ENCODE results near the gene RASSF5.
"Not testable (repeated sequence)": the region's sequence is repeated elsewhere in the genome, so short reads cannot be mapped to it uniquely, and the experiment has no call there.

The RASSF5 gene

DNA sequence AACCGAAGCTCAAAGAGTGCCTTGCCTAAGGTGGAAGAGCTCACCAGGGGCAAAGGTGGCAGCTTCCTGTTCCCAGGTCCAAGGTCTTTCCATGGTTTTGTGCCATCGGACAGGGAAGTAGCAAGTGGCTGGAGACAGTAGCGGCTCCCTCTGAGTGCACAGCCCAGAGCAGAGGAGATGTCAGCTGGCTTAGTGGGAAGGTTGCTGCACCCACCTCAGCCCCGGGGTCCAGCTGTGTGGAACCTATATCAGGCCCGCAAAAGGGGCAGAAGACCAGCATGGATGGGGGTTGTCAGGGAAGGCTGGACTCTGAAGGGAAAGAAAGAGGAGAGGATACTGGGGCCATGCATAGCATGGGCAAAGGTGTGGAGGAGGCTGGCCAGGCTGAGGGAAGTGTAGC lies 30.2 kb upstream of the RASSF5 start:
- DNase-seq (ENCODE audit: low spot score) = no peak

DNA sequence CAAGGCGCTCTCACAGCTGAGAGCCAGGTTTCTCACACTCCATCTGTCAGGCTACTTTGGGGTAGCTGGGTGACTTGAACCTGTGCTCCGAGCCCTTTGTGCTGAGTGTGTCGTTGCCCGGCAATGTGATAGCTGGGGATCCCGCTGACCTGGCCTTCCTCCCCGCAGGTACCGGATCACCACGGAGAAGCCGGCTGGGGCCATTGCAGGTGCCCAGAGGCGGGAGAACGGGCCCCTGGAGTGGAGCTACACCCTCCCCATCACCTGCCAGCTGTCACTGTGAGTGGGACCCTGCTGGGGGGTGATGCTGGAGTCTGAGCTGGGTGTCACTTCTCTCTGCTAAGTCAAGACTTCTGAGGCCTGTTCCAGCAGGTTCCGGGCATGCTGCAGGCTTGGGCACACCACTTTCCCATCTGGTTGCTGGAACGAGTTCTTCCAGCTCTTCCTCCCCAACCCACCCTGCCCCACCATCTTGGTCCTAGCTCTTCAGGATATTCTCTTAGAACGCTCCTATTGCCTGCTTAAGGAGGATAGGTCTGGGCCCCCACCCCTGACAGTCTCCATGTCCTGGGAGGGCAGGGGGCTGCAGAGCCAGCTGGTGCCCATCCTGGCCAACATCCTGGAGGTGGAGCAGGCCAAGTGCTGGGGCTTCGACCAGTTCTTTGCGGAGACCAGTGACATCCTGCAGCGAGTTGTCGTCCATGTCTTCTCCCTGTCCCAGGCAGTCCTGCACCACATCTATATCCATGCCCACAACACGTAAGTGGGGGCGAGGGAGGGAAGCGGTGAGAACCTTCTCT lies 29.6 kb upstream of the RASSF5 start:
- no peak for DNase-seq (ENCODE audit: low spot score)

DNA sequence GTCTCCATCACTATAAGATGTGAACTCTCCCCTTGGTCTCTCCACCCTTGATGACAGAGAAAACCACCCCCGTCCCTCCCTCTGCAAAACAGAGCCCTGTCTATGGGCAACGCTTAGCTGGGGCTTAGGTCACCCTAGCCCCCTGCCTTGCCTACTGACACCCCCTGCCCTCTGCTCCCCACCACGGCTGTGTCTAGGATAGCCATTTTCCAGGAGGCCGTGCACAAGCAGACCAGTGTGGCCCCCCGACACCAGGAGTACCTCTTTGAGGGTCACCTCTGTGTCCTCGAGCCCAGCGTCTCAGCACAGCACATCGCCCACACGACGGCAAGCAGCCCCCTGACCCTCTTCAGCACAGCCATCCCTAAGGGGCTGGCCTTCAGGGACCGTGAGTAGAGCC lies 28.6 kb upstream of the RASSF5 start:
- no peak for DNase-seq (ENCODE audit: low spot score)

DNA sequence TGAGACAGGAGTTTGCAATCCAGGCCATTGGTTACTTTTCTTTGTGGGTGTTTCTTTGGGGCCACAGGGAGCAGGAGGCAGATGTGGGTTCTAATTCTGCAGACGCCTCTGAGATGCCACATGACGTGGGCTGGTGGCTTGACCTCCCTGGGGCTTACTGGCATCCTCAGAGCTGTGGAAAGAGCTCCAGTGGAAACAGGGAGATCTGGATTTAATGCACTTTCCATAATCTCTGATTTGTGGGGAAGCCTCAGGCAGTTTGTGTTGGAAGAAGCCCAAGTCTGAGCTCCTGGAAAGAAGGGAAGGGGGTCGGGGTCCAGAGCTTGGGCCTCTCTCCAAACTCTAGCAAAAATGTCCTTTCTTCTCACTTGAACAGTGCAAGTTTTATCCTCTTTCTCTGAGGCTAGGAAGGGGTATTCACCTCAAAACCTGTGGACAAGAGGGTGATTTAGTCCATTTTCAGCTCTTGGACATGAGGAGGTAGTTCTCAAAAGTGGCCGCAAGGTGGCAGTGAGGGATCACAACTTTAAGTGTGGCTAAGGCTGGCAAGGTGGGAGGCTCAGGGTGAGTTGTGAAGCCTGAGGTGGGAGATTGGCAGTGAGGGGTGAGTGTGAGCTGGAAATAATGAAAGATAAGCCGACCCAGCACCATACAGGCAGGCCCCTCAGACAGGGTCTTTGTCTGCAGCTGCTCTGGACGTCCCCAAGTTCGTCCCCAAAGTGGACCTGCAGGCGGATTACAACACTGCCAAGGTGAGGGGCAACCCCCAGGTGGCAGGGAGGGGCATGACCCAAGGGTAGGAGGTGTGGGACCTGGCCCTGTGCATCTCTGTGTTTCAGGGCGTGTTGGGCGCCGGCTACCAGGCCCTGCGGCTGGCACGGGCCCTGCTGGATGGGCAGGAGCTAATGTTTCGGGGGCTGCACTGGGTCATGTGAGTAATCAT lies 27.9 kb upstream of the RASSF5 start:
- DNase-seq (ENCODE audit: low spot score) = peak; percentile 60

DNA sequence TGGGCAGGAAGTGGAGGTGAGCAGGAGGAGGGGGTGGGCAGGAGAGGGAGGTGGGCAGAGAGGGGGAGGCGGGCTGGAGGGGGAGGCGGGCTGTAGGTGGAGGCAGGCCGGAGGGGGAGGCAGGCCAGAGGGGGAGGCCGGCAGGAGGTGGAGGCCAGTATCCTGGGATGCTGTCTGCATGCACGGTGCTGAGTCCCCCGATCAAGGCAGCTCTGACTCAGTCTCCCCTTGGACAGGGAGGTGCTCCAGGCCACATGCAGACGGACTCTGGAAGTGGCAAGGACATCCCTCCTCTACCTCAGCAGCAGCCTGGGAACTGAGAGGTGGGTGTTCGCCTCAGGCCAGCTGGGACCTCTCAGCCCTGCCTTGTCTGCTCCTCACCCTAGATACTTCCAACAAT lies 27.1 kb upstream of the RASSF5 start:
- DNase-seq (ENCODE audit: low spot score) = no peak

DNA sequence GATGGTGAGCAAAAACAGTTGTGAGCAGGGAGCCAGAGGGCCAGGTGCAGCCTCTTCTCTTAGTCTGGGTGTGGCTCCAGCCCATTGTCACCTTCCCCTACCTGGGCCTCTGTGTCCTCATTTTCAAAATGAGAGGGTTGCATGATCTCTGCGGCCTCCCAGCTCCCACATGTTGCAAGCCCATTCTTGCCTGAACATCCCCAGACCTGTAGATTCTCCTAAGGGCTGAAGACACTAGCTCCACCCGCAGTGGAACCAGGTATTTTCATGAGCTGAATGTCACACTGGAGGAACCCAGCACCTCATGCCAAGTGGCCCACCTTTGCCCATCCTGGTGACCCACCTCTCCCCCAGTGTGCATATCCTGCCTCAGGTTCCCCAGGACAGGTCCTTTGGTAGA lies 24.7 kb upstream of the RASSF5 start:
- DNase-seq (ENCODE audit: low spot score) = no peak

DNA sequence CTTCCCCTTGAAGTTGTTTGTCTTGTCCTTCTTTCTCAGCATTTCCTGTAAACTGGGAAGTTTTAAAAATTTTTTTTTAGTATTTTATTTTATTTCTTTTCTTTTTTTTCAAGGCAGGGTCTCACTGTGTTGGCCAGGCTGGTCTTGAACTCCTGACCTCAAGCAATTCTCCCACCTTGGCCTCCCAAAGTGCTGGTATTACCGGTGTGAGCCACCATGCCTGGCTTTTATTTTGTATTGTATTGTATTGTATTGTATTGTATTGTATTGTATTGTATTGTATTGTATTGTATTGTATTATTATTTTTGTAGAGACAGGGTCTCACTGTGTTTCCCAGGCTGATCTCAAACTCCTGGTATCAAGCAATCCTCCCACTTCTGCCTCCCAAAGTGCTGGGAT lies 23.5 kb upstream of the RASSF5 start:
- not testable (repeated sequence) for DNase-seq (ENCODE audit: low spot score)

DNA sequence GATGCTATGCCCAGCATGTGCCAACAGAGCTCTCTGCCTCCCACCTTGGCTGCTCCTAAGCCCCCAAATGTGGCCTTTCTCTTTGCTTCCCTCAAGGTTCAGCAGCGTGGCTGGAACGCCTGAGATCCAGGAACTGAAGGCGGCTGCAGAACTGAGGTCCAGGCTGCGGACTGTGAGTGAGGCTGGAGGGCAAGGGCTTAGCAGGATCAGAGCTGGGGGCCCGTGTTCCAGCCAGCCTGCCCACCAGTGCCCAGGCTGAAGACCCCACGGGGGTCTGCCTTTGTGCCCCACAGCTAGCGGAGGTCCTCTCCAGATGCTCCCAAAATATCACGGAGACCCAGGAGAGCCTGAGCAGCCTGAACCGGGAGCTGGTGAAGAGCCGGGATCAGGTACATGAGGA lies 22.4 kb upstream of the RASSF5 start:
- no peak for DNase-seq (ENCODE audit: low spot score)

DNA sequence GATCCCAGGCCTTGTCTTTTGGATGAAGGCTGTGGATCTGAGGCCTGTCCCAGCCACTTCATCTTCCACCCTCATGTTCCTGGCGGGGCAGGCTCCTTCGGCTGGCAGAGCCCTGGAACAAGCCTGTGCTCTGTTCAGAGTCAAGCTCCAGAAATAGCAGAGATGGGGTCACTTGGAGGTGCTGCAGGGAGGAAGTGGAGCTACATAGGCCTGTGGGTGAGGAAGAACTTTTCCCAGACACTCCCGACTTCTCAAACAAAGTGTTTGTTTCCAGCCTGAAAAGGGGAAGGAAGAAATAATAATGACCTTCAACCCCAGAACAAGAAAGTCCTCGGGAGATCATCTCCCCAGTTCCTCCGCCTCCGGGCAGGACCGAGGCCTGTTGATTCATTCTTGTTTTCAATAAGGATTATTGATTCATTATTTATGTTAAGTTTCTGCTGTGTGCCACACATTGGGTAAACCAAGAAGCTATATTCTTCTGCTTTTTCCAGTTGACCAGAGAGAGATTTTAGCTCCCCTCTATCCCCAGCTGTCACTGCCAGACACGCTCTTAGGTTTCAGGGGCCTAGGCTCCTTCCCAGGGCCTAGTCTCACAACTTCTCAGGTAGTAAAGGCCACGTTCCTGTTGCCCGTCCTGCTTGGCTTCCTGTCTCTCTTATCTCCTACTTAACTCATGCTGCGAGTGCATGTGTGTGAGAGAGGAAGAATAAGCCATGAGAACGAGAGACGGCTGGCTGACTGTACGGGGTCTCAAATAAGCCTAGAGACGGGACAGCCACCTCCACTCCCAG lies 20.1 kb upstream of the RASSF5 start:
- no peak for DNase-seq (ENCODE audit: low spot score)

DNA sequence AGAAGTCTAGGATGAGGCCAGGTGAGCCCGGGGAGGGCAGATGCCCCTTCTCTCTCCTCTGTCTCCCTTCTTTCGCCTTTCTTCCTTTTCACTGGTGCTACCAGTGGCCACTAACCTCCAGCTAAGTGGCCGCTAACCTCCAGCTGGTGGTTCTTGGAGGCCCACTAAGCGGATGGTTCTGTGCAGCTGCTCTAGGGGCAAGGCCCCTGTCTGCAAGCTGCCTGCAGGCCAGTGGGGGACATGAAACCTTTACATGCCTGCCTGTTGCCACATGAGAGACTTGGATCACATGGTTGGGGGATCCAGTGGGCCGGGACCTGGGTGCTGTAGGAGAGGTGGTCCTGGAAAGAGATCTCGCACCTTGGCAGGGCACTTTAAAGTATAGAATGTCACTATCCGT lies 19.4 kb upstream of the RASSF5 start:
- DNase-seq (ENCODE audit: low spot score) = no peak

DNA sequence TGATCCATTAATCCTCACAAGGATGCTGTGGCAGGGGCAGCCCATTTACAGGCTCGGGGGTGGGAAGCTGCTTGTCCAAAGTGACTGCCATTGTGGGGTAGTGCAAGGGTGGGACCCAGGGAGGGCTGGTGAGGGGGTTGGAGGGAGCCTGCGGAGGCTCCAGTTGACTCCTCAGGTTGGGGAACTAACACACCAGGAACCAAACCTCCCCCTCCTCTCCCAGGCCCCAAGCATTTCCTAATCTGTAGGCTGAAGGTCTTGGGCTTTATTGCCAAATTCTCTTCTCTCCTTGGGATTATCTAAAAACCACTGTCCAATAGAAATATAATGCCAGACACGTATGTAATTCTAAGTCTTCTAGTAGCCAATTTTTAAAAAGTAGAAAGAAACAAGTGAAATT lies 18.9 kb upstream of the RASSF5 start:
- no peak for DNase-seq (ENCODE audit: low spot score)

DNA sequence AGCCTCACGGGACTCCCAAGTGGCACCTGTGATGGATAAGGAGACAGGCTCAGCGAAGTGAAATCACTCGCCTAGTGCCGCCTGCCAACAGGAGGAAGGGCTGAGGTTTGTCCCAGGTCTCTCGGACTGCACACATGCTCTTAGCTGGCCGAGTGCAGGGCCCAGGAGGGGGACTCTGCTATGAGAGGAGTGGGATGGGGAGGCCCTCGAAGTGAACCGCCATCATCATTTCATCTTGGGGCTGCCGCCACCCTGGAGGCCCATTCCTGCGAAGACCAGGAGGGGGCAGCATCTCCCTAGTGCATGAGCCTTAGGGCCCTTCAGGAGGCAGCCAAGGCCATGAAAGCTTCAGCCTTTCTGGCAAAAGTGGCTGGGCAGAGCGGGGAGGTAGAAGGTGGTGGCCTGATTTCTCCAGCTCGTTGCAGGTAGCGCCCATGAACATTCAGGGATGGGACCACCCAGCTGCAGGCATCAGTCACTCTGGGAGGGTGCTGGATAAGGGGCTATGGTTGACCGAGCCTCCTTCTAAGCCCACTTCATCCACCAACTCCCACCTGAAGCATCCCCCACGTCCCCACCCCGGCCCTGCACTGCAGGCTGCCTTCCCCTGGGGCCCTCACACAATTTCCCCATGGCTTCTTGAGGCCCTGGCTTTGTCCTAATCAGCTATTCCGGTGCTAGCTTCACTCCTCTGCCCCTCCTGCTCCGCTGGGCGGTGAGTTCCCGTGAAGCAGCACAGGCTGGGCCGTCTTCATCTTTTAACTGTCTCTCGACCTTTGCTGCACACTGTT lies 17.2 kb upstream of the RASSF5 start:
- DNase-seq (ENCODE audit: low spot score) = peak; percentile 41

DNA sequence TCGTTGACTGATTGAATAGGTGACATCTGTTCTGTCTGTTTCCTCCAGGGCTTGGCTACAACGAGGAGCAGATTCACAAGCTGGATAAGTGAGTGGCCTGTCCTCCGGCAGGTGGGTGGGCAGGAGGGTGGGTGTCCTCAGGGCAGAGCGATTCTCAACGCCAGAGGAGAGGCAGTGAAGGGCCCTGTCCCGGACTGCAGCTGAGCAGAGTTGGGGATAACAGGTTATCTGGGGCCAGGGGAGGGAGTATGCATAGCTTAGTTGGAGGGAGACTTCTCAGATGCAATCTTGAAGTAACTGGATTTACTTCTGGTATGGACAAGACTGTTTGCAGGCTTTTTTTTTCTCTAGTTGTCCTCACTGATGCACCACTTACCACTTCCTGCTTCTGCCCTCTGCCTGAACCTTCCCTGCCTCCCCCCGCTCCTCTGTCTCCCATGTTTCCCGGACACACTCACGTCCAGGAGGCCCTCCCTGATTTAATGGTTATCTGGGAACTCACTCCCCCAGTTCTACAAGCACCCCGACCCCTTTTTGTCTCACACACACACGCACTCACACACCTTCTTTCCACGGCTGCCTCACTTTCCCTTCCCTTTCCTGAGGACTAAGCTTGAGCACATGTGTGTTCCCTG lies 16.4 kb upstream of the RASSF5 start:
- no peak for DNase-seq (ENCODE audit: low spot score)

DNA sequence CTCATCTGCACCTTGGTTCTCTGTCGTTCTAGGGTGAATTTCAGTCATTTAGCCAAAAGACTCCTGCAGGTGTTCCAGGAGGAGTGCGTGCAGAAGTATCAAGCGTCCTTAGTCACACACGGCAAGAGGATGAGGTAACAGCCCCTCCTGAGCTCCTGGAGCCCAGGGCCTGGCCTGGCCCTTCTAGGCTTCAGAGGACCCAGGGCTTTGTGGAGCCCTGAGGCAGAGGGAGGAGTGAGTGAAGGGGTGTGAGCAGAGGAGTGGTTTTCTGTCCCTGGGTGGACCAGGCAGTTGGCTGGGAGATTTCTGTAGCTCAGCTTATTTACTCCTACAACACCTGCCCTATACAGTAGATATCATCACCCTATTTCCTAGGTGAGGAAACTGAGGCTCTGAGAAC lies 15.7 kb upstream of the RASSF5 start:
- DNase-seq (ENCODE audit: low spot score) = no peak

DNA sequence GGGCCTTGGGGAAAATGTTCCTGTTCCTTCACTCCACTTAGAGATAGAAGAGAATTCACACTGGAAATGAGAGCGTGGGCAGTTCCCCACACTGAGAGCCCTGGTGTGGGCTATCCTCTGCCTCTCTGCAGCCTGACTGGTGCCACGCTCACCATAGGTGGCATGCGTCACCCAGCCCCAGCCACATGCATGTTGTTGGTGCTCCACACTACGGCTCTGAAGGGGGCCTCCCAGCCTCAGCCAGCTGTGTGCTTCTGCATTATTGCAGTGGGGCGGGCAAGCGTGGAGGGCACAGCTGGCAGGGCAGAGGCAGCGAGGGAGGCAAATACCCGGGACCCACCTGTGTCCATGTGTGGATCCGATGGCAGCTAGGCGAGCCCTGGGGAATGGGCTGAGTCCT lies 14.7 kb upstream of the RASSF5 start:
- no peak for DNase-seq (ENCODE audit: low spot score)

DNA sequence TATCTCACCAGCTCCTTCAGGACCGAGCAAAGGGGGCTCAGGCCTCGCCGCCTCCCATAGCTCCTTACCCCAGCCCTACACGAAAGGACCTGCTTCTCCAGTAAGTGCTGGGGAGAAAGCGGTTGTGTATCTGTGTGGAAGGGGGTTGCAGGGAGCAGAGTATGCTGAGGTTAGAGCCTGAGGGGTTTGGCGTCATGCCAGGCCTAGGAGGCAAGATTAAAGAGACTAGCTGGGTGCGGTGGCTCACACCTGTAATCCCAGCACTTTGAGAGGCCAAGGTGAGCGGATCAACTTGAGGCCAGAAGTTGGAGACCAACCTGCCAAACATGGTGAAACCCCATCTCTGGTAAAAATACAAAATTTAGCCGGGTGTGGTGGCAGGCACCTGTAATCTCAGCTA lies 14.1 kb upstream of the RASSF5 start:
- DNase-seq (ENCODE audit: low spot score) = no peak

DNA sequence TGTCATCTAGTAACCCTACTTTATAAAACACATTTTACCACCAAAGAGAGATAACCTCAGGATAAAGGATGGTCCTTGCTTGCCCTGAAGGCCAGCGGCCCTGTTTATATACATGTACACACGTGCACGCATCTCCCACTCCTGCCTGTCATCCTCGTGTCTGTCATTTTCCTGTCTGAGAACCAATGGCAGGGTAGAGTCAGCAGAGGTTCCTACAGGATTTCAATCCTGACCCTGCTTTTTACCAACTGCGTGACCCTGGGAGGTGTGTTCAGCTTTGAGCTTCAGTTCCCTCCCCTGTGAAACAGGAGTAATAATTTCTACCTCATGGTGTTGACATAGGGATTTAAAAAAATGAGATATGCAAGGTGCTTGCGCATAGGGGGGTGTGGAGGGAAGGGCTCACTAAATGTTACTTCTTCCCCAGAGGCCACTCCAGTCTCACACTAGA lies 12.3 kb upstream of the RASSF5 start:
- no peak for DNase-seq (ENCODE audit: low spot score)

DNA sequence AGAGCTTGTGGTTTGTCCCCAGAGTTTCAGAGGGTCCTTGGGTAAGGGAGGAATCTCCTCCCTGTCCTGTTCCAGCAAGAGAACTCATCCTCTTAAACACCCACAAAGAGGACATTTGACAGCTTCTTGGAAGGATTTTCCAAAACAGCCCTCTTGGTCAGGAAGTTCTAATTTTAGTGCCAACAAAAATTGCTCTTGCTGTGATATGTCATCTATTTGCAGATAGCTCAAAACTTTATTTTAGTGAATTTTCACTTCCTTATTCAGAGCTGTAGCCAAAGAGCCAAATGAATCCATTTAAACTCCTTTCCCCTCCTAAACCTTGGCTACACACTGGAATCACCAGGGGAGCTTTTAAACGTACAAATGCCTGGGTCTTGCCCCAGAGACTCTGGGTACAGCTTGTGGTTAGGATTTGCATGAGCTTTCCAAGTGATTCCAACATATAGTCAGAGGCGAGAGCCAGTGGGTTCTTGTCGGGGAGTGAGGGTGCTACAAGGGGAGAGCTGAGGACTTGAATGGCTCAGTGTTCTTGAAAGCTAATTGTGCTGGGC lies 11.8 kb upstream of the RASSF5 start:
- DNase-seq (ENCODE audit: low spot score) = no peak

DNA sequence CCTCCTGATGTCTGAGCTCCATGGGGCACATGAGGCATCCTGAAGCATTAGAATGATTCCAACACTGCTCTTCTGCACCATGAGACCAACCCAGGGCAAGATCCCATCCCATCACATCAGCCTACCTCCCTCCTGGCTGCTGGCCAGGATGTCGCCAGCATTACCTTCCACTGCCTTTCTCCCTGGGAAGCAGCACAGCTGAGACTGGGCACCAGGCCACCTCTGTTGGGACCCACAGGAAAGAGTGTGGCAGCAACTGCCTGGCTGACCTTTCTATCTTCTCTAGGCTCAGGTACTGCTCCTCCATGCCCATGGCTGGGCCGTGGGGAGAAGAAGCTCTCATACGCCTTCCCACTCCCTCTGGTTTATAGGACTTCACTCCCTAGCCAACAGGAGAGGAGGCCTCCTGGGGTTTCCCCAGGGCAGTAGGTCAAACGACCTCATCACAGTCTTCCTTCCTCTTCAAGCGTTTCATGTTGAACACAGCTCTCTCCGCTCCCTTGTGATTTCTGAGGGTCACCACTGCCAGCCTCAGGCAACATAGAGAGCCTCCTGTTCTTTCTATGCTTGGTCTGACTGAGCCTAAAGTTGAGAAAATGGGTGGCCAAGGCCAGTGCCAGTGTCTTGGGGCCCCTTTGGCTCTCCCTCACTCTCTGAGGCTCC lies 11.1 kb upstream of the RASSF5 start:
- DNase-seq (ENCODE audit: low spot score) = no peak

DNA sequence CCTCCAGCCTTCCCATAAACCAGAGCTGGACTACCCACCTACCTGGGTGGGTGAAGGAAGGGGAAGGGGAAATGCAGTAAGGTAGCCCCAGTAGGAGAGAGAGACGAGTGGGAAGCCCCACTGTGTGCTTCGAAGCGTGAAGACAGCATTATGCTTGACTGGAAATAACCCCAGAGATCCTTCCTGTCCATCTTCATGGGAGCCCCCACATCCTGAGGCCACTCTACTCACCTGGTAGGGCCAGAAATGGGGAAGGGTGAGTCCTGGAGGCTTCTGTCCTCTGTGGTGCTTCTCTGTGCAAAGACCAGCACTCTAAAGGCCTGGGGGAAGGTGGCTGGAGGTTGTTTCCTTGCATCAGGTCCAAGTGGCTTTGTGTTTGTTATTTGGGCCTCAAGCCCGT lies 10.0 kb upstream of the RASSF5 start:
- DNase-seq (ENCODE audit: low spot score) = no peak

All from LoVo (cell line).